OCI-LY1 (cell line): ENCODE results near the gene RMND5B.

Source experiments
- EZH2 ChIP-seq: fragments of 200-600 bp; sonication (generic), shearing (Covaris generic); IDR thresholded peaks from 2 replicates; pipeline ENCODE4 v1.8.0; 2017; ENCODE audit warnings: borderline replicate concordance, mixed run types, mild to moderate bottlenecking, antibody characterized with exemption, low read length, moderate library complexity, mixed read lengths
- TF ChIP-seq, protein P1 (sequence below): fragments of 200-600 bp; sonication (generic), shearing (Covaris generic); IDR thresholded peaks from 2 replicates; pipeline ENCODE4 v1.5.1; 2017; ENCODE audit warnings: mild to moderate bottlenecking, antibody characterized with exemption, low read length, moderate library complexity, mixed read lengths

DNA sequence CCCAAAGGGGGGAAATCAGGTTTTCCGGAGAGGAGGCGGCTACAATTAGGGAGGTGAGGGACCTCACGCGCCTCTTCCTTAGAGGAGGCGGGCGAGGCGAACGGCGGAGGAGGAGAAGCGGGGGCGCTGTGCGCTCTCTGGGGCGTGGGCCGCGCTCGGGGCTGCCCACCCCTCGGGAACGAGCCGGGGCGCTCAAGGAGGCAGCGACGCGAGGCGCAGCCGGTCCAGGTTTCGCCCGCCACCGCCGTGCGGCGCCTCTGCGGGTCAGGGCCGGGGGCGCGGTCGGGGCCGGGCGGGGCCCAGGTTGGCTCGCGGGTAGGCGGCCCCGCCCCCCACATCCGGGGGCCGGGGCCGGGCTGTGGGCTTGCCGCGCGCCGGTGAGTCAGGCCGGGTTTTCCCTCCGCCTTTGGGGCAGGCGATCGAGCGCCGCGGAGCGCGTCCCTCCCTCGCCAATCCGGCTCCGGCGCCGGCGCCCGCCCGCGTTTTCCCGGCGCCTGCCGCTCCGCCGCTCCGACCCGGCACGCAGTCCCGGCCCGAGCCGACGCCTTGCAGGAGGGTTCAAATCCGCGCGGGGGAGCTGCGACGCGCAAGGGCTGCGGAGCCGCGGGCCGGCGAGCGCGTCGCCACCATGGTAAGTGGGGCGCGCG, 17.6 kb upstream of the RMND5B start, which contains the start of gene N4BP3:
- TF ChIP-seq EZH2, result no peak
- TF ChIP-seq, protein P1, sequence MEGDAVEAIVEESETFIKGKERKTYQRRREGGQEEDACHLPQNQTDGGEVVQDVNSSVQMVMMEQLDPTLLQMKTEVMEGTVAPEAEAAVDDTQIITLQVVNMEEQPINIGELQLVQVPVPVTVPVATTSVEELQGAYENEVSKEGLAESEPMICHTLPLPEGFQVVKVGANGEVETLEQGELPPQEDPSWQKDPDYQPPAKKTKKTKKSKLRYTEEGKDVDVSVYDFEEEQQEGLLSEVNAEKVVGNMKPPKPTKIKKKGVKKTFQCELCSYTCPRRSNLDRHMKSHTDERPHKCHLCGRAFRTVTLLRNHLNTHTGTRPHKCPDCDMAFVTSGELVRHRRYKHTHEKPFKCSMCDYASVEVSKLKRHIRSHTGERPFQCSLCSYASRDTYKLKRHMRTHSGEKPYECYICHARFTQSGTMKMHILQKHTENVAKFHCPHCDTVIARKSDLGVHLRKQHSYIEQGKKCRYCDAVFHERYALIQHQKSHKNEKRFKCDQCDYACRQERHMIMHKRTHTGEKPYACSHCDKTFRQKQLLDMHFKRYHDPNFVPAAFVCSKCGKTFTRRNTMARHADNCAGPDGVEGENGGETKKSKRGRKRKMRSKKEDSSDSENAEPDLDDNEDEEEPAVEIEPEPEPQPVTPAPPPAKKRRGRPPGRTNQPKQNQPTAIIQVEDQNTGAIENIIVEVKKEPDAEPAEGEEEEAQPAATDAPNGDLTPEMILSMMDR, result peak; percentile 24; the same call in 1 of the 2 replicates
